NCI-H1092 treated with DMSO at 0.1 percent for 48 hours (cell line): ENCODE data around the gene CLP1.
"Not testable (repeated sequence)": the region's sequence is repeated elsewhere in the genome, so short reads cannot be mapped to it uniquely, and the experiment has no call there.

ENCODE experiments used
- DNase-seq: peaks from one replicate; lab custom pipeline; 2025; lab: John Stamatoyannopoulos, UW

CLP1 gene

GRCh38 chr11:57641011-57641807, 16.4 kb upstream of the CLP1 start:
- peak; percentile 31 for DNase-seq

- no peak for DNase-seq
Measured at GRCh38 chr11:57643802-57644201, 13.8 kb upstream of the CLP1 start.

- peak; percentile 56 for DNase-seq
Measured at GRCh38 chr11:57644748-57645688, 12.5 kb upstream of the CLP1 start.

DNA sequence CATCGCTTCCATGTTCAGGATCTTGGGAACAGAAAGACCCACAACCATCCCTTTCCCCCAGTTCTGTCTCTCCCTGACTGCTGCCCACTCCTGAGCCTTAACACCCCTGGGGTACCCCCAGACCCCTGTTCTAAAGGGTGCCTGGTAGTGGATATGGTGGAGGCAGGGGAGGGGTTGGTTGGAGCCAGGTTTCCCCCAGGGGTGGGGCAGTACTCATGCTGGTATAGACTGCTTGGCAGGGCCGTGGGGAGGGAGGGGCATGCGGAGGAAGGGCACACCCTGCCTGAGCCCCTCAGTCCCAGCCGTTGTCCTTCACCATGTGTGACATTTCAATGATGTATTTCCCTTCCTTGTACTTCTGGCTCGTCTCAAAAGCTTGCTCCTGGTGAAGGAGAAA, 11.9 kb upstream of the CLP1 start:
- no peak for DNase-seq

- DNase-seq: no peak
Measured at GRCh38 chr11:57646194-57646798, 11.3 kb upstream of the CLP1 start.

GRCh38 chr11:57646799-57647303, 10.7 kb upstream of the CLP1 start:
- DNase-seq: no peak

DNA sequence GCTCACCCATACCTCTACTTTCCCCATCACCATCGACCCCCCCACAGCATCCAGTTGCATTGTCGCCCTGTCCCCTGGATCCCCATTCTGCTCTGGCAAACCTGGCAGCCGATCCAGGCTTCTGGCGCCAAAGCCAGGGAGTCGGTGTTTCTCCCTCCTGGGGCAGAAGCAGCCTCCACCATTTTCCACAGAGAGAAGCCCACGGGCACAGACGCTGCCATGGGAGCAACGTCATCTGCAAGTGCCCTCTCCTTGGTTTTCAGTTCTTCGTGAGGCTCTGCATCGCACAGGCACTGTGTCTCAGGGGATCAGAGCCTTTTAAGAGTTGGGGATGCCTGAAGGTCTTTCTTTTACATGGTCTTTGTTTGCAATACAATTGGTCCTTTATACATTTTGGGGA, 10.2 kb upstream of the CLP1 start:
- no peak for DNase-seq

GRCh38 chr11:57647960-57648800, 9.4 kb upstream of the CLP1 start:
- DNase-seq: no peak

DNA sequence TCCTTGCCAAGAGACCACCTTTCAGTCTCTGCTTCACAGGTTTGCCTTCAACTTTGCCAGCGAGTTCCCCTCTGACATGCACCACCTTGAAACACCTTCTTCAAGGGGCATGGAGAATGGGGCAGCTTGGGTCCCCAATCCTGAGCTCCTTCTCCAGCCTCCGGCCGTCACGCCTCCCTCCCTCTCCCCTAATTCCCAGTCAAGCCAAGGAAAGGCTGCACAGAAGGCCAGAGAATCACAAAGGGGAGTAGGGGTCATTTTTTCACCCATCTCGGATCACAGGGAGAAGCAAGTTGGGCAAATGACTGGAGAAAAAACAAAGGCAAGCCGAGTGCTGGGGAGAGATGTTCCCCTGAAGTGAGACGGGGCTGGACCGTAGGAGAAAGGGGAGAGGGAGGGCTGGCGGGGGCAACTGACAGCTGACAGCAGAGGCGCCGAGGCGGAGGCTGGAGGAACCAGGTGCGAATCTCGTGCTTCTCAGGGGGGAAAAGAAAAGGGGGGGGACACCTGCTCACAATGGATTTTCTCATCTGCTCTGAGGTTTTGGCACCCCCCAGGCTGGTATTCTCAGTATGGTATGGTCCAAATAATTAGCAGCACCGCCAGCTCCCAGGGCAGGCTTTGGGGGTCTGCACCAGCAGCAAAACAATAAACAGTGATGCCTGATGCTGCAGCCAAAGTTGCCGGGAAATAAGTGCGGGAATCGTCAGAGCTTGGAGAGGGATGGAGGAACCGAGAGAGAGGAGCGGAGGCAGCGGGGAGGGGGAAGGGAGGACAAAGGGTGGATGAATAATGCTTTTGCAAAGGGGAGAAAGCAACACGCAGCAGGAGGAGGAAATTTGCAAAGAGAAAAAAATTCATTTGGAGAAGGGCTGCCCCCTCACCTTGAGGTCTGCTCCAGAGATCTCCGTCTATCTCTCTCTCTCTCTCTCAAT, 8.5 kb upstream of the CLP1 start:
- DNase-seq: no peak

GRCh38 chr11:57649826-57650738, 7.5 kb upstream of the CLP1 start, which contains the start of gene YPEL4:
Gene YPEL4 (minus strand): TSS chr11:57649912. CDS start chr11:57647107, 2,805 bp downstream.
- DNase-seq: no peak

DNA sequence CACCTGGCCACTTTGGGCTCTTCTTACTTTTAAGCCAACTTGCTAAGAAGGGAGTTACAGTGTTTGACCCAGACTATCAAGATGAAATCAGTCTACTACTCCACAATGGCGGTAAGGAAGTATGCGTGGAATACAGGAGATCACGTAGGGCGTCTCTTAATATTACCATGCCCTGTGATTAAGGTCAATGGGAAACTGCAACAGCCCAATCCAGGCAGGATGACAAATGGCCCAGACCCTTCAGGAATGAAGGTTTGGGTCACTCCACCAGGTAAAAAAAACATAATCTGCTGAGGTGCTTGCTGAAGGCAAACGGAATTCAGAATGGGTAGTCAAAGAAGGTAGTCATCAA, 6.8 kb upstream of the CLP1 start:
- DNase-seq: no peak

- DNase-seq: no peak
Measured at GRCh38 chr11:57651408-57651807, 6.2 kb upstream of the CLP1 start.

DNA sequence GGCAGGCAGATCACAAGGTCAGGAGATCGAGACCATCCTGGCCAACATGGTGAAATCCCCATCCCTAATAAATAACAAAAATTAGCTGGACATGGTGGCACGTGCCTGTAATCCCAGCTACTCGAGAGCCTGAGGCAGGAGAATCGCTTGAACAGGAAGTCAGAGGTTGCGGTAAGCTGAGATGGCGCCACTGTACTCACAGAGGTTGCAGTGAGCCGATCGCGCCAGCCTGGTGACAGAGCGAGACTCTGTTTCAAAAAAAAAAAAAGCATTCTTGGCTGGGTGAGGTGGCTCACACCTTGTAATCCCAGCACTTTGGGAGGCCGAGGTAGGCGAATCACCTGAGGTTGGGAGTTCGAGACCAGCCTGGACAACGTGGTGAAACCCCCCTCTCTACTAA, 5.3 kb upstream of the CLP1 start:
- not testable (repeated sequence) for DNase-seq

GRCh38 chr11:57652662-57653061, 4.9 kb upstream of the CLP1 start:
- no peak for DNase-seq

- DNase-seq: no peak
Measured at GRCh38 chr11:57653163-57653562, 4.4 kb upstream of the CLP1 start.

- no peak for DNase-seq
Measured at GRCh38 chr11:57656885-57657193, 723 bp upstream of the CLP1 start.

DNA sequence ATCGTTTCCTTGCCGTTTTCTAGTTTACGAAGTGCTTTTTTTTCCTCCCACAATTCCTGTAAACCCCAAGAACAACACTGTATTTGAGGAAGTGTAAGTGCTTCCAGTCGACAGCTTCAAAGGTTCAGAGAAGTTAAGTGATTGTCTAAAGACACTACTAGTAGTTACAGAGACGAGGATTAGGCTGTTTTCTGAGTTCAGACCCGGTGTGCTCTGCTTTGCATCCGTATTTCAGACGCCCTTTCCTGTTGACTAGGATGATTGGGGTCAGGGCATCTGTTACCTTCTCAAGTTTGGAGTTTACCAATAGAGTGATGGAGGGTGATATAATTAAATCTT, 430 bp downstream of the CLP1 start:
- DNase-seq: no peak

DNA sequence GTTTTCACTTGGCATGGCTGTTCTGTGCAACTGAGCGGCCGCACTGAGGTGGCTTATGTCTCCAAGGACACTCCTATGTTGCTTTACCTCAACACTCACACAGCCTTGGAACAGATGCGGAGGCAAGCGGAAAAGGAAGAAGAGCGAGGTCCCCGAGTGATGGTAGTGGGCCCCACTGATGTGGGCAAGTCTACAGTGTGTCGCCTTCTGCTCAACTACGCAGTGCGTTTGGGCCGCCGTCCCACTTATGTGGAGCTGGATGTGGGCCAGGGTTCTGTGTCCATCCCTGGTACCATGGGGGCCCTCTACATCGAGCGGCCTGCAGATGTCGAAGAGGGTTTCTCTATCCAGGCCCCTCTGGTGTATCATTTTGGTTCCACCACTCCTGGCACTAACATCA, 2.1 kb downstream of the CLP1 start:
- DNase-seq: no peak

GRCh38 chr11:57662893-57663292, 5.3 kb downstream of the CLP1 start:
- no peak for DNase-seq

GRCh38 chr11:57663975-57664374, 6.4 kb downstream of the CLP1 start:
- no peak for DNase-seq
